ENCODE measurements around the gene TMPRSS9.

TMPRSS9 gene

DNA sequence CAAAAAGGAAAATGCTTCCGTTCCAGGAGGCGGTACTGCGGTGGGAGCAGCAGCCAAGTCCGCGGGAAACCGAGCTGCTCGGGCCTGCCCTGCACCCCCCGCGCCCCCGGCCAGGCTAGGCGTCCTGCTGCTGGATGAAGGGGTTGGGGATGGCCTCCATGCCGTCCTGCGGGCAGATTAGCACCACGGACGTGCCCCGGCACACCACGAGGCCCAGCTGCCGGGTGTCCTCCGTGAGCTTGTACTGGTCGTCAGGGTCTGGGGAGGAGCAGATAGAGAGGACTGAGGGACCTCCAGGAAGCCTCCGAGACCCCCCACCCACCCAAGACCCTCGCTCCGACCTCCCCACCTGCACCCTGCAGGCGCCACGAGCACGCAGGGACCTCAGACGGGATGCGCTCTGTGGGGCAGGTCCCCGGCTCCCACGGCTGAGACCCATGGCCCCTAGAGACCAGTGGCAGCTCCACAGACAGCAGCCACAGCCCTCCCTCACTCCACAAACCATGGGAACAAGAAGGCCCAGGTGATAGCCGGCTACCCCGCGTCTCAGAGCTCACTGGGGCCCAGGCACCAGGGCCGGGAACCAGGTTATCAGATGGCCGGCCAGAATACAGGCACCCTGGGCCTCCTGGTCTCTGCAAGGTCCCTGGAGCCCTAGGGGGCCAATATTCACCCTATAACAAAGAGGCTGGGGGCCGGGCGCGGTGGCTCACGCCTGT lies 38.3 kb upstream of the TMPRSS9 start:
- H3K36me3 ChIP-seq (ENCODE audit: control insufficient read depth in 1 of 2, insufficient read depth in 2 of 2, low read length in 2 of 2) = peaks cover 0 to 24% of the 10 kb centered on the region in 2 donors
- peaks cover 0 to 2% of the 10 kb centered on the region in 2 donors for H3K4me1 ChIP-seq (ENCODE audit: control insufficient read depth in 1 of 2, insufficient read depth in 2 of 2, low read length in 2 of 2)
- H3K27ac ChIP-seq (ENCODE audit: low read length) = no peak overlapping the region
- no peaks in the 10 kb centered on the region for H3K9me3 ChIP-seq (ENCODE audit: control insufficient read depth in 1 of 2, low read length in 2 of 2)
- H3K4me3 ChIP-seq (ENCODE audit: low read depth in 1 of 2, low read length in 2 of 2) = no peak overlapping the region
- H3K27me3 ChIP-seq (ENCODE audit: low read depth, low read length) = no peaks in the 10 kb centered on the region

DNA sequence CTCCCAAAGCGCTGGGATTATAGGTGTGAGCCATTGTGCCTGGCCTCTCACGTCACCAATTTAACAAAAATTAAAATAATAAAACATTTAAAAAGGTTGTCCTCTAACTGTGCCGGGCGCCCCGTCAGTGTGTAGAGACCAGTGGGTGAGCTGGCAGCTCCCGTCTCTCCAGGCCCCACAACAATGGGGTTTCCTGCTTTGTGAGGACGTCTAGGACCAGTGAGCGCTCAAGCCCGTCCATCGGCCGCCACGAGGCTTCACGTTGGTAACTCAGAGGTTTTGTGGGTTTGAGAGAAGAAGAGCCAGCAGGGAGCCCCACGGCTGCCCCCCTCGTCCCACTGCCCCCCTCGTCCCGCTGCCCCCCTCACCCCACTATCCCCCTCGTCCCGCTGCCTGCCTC lies 36.4 kb upstream of the TMPRSS9 start:
- no peak overlapping the region for H3K4me3 ChIP-seq (ENCODE audit: low read depth in 1 of 2, low read length in 2 of 2)
- H3K27me3 ChIP-seq (ENCODE audit: low read depth, low read length) = no peaks in the 10 kb centered on the region
- H3K4me1 ChIP-seq (ENCODE audit: control insufficient read depth in 1 of 2, insufficient read depth in 2 of 2, low read length in 2 of 2) = peaks cover 0 to 13% of the 10 kb centered on the region in 2 donors
- peaks cover 0 to 24% of the 10 kb centered on the region in 2 donors for H3K36me3 ChIP-seq (ENCODE audit: control insufficient read depth in 1 of 2, insufficient read depth in 2 of 2, low read length in 2 of 2)
- H3K27ac ChIP-seq (ENCODE audit: low read length) = no peak overlapping the region
- H3K9me3 ChIP-seq (ENCODE audit: control insufficient read depth in 1 of 2, low read length in 2 of 2) = no peaks in the 10 kb centered on the region

DNA sequence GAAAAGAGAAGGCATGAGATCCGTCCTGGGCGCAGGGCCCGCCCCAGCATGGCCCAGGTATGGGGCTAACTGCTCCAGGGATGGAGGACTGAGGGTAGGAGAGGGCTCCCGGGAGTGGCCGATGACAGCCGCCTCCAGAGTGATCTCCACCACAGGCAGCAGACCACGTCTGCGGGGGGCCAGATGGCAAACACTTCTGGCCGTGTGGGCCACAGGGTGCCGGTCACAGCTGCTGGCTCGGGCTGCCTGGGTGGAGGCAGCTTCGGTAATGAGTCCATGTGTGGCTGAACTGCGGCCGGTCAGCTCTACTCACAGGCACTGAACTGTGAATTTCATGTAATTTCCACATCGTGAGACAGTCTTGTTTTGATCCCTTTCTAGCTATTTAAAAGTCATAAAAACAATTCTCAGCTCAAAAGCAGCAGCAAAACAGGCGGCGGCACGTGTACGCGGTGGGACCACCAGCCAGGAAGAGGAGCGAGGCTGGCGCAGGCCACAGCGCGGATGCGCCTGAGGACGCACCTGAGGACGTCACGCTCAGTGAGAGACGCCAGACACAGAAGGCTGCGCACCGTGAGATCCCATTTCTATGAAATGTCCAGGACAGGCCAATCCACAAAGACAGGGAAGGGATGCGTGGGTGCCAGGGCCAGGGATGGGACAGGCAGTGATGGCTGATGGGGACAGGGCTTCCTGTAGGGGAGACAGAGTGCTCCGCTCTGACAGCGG lies 35.7 kb upstream of the TMPRSS9 start:
- no peak overlapping the region for H3K27ac ChIP-seq (ENCODE audit: low read length)
- H3K27me3 ChIP-seq (ENCODE audit: low read depth, low read length) = no peaks in the 10 kb centered on the region
- peaks cover 0 to 24% of the 10 kb centered on the region in 2 donors for H3K36me3 ChIP-seq (ENCODE audit: control insufficient read depth in 1 of 2, insufficient read depth in 2 of 2, low read length in 2 of 2)
- H3K4me3 ChIP-seq (ENCODE audit: low read depth in 1 of 2, low read length in 2 of 2) = no peak overlapping the region
- no peaks in the 10 kb centered on the region for H3K9me3 ChIP-seq (ENCODE audit: control insufficient read depth in 1 of 2, low read length in 2 of 2)
- peaks cover 0 to 19% of the 10 kb centered on the region in 2 donors for H3K4me1 ChIP-seq (ENCODE audit: control insufficient read depth in 1 of 2, insufficient read depth in 2 of 2, low read length in 2 of 2)

DNA sequence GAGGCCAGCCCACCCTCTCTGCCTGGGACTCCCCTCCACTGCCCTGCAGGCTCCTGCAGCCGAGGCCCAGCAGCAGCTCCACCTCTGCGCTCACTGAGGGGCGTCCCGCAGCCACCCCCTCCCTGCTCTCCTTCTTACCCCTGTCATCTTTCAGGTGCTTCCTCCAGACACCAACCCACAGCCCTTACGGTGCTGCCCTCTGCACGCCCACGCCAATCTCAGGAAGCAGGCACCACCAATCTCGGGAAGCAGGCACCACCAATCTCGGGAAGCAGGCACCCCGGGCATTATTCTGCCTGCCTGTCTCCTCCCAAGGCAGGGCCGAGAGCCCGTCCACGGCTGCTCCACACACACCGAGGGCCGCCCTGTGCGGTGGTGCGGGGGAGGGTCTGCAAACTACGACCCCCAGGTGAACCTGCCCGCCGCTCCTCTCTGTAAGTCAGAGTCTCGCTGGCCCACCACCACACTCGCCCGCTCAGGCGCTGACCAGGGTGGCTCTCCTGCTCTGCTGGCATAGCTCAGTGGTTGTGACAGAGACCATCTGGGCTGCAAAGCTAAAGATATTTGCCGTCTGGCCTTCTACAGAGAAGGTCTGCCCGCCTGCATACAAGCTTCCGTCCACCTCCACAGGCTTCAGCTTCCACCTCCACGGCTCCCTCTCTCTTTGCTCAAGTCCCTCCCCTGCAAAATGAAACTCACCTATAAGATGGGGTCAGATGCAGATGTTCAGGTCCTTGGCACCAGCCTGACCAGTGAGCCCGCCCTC lies 34.6 kb upstream of the TMPRSS9 start:
- no peaks in the 10 kb centered on the region for H3K9me3 ChIP-seq (ENCODE audit: control insufficient read depth in 1 of 2, low read length in 2 of 2)
- no peak overlapping the region for H3K27ac ChIP-seq (ENCODE audit: low read length)
- peaks cover 0 to 24% of the 10 kb centered on the region in 2 donors for H3K36me3 ChIP-seq (ENCODE audit: control insufficient read depth in 1 of 2, insufficient read depth in 2 of 2, low read length in 2 of 2)
- H3K4me1 ChIP-seq (ENCODE audit: control insufficient read depth in 1 of 2, insufficient read depth in 2 of 2, low read length in 2 of 2) = peaks cover 0 to 30% of the 10 kb centered on the region in 2 donors
- H3K4me3 ChIP-seq (ENCODE audit: low read depth in 1 of 2, low read length in 2 of 2) = no peak overlapping the region
- no peaks in the 10 kb centered on the region for H3K27me3 ChIP-seq (ENCODE audit: low read depth, low read length)

DNA sequence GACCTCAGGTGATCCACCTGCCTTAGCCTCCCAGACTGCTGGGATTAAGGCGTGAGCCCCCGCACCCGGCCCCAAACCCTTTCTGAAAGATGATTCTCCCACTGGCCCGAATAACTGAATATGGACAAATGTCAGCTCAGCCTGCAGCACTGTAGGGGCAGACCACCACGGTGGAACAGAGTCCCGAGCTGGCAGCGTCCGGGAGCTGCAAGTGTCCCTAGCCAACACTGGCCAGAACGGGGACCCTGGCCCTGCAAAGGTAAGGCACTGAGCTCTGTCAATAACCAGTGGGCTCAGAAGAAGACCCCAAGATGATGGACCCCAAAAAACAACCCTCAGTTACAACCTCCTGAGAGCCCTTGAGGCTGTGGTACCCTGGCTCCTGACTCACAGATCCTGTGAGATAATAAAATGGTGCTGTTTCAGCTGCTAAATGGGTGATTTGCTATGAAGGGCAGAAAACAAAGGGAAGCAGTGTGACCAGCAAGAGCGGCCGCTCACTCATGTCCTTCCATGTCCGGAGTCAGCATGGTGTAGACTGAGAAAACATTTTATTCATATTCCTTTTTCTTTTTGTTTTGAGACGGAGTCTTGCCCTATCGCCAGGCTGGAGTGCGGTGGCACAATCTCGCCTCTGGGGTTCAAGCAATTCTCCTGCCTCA lies 33.2 kb upstream of the TMPRSS9 start:
- H3K4me1 ChIP-seq (ENCODE audit: control insufficient read depth in 1 of 2, insufficient read depth in 2 of 2, low read length in 2 of 2) = peaks cover 0 to 44% of the 10 kb centered on the region in 2 donors
- no peak overlapping the region for H3K27ac ChIP-seq (ENCODE audit: low read length)
- no peaks in the 10 kb centered on the region for H3K27me3 ChIP-seq (ENCODE audit: low read depth, low read length)
- no peaks in the 10 kb centered on the region for H3K9me3 ChIP-seq (ENCODE audit: control insufficient read depth in 1 of 2, low read length in 2 of 2)
- peaks cover 0 to 24% of the 10 kb centered on the region in 2 donors for H3K36me3 ChIP-seq (ENCODE audit: control insufficient read depth in 1 of 2, insufficient read depth in 2 of 2, low read length in 2 of 2)
- H3K4me3 ChIP-seq (ENCODE audit: low read depth in 1 of 2, low read length in 2 of 2) = peak overlapping the region in 1 of 2 donors; percentile 96

DNA sequence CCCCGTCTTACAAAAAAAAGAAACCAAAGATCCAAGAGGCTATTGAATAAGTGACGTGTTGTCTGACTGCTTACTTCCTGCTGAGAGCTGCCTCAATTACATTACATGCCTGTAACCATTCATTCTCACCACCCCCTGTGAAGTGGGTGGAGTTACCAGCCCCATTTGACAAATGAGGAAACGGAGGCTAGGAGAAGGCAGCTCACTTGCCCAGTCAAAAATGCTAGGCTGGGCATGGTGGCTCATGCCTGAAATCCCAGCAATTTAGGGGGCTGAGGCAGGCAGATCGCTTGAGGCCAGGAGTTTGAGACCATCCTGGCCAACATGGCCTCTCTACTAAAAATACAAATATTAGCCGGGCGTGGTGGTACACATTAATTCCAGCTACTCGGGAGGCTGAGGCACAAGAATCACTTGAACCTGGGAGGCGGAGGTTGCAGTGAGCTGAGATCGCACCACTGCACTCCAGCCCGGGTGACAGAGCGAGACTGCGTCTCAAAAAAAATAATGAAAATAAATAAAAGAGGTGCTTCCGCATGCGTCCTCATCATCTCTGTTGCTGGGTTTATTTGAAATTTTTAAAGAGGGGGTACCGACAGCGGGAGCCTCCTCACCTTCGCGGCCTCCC lies 32.2 kb upstream of the TMPRSS9 start:
- H3K27me3 ChIP-seq (ENCODE audit: low read depth, low read length) = no peaks in the 10 kb centered on the region
- peaks cover 0 to 18% of the 10 kb centered on the region in 2 donors for H3K36me3 ChIP-seq (ENCODE audit: control insufficient read depth in 1 of 2, insufficient read depth in 2 of 2, low read length in 2 of 2)
- peak overlapping the region; percentile 86 to 96 for H3K4me3 ChIP-seq (ENCODE audit: low read depth in 1 of 2, low read length in 2 of 2)
- no peaks in the 10 kb centered on the region for H3K9me3 ChIP-seq (ENCODE audit: control insufficient read depth in 1 of 2, low read length in 2 of 2)
- peaks cover 0 to 54% of the 10 kb centered on the region in 2 donors for H3K4me1 ChIP-seq (ENCODE audit: control insufficient read depth in 1 of 2, insufficient read depth in 2 of 2, low read length in 2 of 2)
- H3K27ac ChIP-seq (ENCODE audit: low read length) = peak overlapping the region; percentile 63

DNA sequence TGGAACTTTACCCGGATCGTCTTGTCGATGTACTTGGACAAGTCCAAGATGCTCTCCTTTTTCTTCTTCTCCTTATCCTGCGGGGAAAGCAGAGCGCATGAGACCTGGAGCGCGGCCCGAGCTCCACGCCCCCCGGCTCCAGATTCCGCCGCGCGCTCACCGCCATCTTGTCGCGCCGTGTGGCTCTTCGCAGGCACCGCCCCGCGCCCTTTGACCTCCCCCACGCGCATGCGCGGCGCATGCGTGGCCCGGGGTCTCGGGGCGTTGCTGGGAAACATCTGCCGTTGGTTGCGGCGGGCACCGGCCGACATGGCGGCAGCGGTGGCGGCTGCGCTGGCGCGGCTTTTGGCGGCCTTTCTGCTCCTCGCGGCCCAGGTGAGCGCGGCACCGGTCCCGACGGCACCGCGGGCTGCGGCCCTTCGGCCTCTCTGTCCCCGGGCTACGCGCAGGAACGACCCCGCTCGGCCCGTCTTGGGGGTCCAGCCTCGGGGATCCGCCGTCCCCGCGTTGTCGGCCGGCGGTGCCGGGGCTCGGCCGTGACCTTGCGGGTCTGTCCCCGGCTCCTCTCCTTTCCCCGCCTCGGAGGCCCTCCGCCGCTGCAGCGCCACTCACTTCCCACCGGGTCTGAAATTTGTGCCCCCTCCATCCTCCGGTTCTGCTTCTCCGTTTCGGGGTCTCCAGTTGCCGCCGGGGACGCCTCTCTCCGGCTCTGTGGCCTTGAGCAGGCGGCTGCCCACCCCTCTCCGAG lies 31.5 kb upstream of the TMPRSS9 start, which contains the start of the genes LSM7 and SPPL2B:
TSS of gene LSM7 (minus strand) at position 186 of the 748 bp plus-strand sequence. CDS start at position 166, 20 bp downstream.
TSS of gene SPPL2B (plus strand) at position 284 of the 748 bp plus-strand sequence. CDS start at position 310, 26 bp downstream.
- Histone ChIP-seq H3K27ac (ENCODE audit: low read length) (peak within 1 kb of the TSS; percentile 63), H3K36me3 (ENCODE audit: control insufficient read depth in 1 of 2, insufficient read depth in 2 of 2, low read length in 2 of 2) (peaks cover 0 to 12% of the 10 kb centered on the region in 2 donors), H3K27me3 (ENCODE audit: low read depth, low read length) (no peaks in the 10 kb centered on the region), H3K9me3 (ENCODE audit: control insufficient read depth in 1 of 2, low read length in 2 of 2) (no peaks in the 10 kb centered on the region), H3K4me3 (ENCODE audit: low read depth in 1 of 2, low read length in 2 of 2) (peak within 1 kb of the TSS; percentile 86 to 96), H3K4me1 (ENCODE audit: control insufficient read depth in 1 of 2, insufficient read depth in 2 of 2, low read length in 2 of 2) (peaks cover under 1 to 61% of the 10 kb centered on the region in 2 donors)

DNA sequence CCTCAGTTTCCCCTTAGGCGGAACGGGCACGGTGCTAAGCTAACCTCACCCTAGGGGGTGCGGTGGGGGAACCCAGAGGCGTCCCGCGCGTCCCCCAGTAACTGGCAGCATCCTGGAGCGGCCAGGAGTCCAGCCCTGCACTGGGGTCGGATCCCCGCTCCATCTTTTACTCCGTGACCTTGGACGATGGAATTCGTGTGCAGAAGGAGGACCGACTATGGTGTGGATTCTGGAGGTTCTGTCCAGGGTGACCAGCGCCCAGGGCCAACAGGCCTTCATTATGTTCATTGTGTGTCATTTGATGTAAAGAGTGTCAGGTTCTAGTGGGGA lies 31.0 kb upstream of the TMPRSS9 start:
- Histone ChIP-seq H3K9me3 (ENCODE audit: control insufficient read depth in 1 of 2, low read length in 2 of 2) (no peaks in the 10 kb centered on the region), H3K27ac (ENCODE audit: low read length) (peak overlapping the region; percentile 54), H3K4me1 (ENCODE audit: control insufficient read depth in 1 of 2, insufficient read depth in 2 of 2, low read length in 2 of 2) (peaks cover 3 to 65% of the 10 kb centered on the region in 2 donors), H3K36me3 (ENCODE audit: control insufficient read depth in 1 of 2, insufficient read depth in 2 of 2, low read length in 2 of 2) (peaks cover 0 to 8% of the 10 kb centered on the region in 2 donors), H3K27me3 (ENCODE audit: low read depth, low read length) (no peaks in the 10 kb centered on the region), H3K4me3 (ENCODE audit: low read depth in 1 of 2, low read length in 2 of 2) (peak overlapping the region; percentile 86 to 96)

DNA sequence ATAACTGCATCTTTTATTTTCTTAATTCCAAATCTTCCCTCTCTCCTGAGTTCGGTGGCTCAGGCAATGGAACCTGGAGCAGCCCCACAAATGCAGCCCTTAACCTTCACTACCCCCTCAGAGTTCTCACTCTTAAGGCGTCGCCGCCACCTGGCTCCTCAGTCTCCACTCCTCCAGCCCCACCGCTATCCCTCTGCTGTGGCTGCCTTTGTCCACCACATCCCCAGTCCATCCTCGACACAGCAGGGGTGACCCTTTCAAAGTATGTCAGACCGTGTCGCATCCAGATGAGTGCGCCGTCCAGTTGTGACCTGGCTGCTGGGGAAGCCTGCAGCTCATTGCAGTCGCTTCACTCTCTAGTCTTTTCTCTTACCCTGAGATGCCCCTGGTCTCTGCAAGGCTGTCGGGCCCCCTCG lies 30.6 kb upstream of the TMPRSS9 start:
- H3K27me3 ChIP-seq (ENCODE audit: low read depth, low read length) = no peaks in the 10 kb centered on the region
- H3K4me1 ChIP-seq (ENCODE audit: control insufficient read depth in 1 of 2, insufficient read depth in 2 of 2, low read length in 2 of 2) = peaks cover 3 to 68% of the 10 kb centered on the region in 2 donors
- H3K27ac ChIP-seq (ENCODE audit: low read length) = peak overlapping the region; percentile 54
- peaks cover 0 to 5% of the 10 kb centered on the region in 2 donors for H3K36me3 ChIP-seq (ENCODE audit: control insufficient read depth in 1 of 2, insufficient read depth in 2 of 2, low read length in 2 of 2)
- H3K4me3 ChIP-seq (ENCODE audit: low read depth in 1 of 2, low read length in 2 of 2) = peak overlapping the region; percentile 86 to 96
- no peaks in the 10 kb centered on the region for H3K9me3 ChIP-seq (ENCODE audit: control insufficient read depth in 1 of 2, low read length in 2 of 2)

DNA sequence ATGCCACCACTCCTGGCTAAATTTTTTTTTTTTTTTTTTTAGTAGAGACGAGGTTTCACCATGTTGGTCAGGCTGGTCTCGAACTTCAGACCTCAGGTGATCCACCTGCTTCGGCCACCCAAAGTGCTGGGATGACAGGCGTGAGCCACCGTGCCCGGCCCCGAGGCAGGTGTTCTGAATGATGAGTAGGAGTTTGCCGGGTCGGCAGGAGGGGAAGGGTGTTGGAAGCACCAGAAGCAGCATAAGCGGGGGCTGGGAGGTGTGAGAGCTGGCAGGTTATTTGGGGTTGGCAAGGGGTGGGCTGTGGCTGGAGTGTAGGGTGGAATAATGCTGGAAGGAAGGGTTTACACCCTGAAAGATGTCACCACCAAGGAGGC lies 29.8 kb upstream of the TMPRSS9 start:
- peaks cover 0 to 3% of the 10 kb centered on the region in 2 donors for H3K36me3 ChIP-seq (ENCODE audit: control insufficient read depth in 1 of 2, insufficient read depth in 2 of 2, low read length in 2 of 2)
- H3K27me3 ChIP-seq (ENCODE audit: low read depth, low read length) = no peaks in the 10 kb centered on the region
- H3K27ac ChIP-seq (ENCODE audit: low read length) = no peak overlapping the region
- no peaks in the 10 kb centered on the region for H3K9me3 ChIP-seq (ENCODE audit: control insufficient read depth in 1 of 2, low read length in 2 of 2)
- H3K4me1 ChIP-seq (ENCODE audit: control insufficient read depth in 1 of 2, insufficient read depth in 2 of 2, low read length in 2 of 2) = peaks cover 3 to 68% of the 10 kb centered on the region in 2 donors
- H3K4me3 ChIP-seq (ENCODE audit: low read depth in 1 of 2, low read length in 2 of 2) = no peak overlapping the region
